HepG2 (cell line): ENCODE data around the gene DLL4. TPM values are rescaled to one million over a fixed set of nuclear protein-coding genes. Genes with fewer than 3 reads are reported as not detected.
A peak's percentile ranks its signal among the peaks of the same experiment; 100 is the strongest.

ENCODE experiments used
- ELF4 ChIP-seq: sonication (generic); formaldehyde crosslinking; IDR thresholded peaks from 2 replicates; pipeline ENCODE4 v1.5.0; 2020; ENCODE audit warnings: missing genetic modification reagents, mild to moderate bottlenecking, moderate library complexity, borderline replicate concordance
- FOXC1 ChIP-seq: sonication (generic); formaldehyde crosslinking; IDR thresholded peaks from 2 replicates; pipeline ENCODE4 v1.8.0; 2022; ENCODE audit warnings: mild to moderate bottlenecking, missing genetic modification reagents, borderline replicate concordance
- IKZF4 ChIP-seq: sonication (generic); formaldehyde crosslinking; IDR thresholded peaks from 2 replicates; pipeline ENCODE4 v1.5.1; 2020; ENCODE audit warnings: borderline replicate concordance, mild to moderate bottlenecking, low read depth, missing genetic modification reagents; ENCODE audit errors: not compliant biosample characterization
- MTA1 ChIP-seq: sonication (generic); formaldehyde crosslinking; IDR thresholded peaks from 2 replicates; pipeline ENCODE4 v1.4.0; 2020; ENCODE audit warnings: missing genetic modification reagents, mild to moderate bottlenecking, borderline replicate concordance
- ZNF674 ChIP-seq: sonication (generic); formaldehyde crosslinking; IDR thresholded peaks from 2 replicates; pipeline ENCODE4 v1.5.0; 2020; ENCODE audit warnings: low read depth, mild to moderate bottlenecking, missing genetic modification reagents
- ZNF746 ChIP-seq: sonication (generic); formaldehyde crosslinking; IDR thresholded peaks from 2 replicates; pipeline ENCODE4 v1.8.0; 2022; ENCODE audit warnings: mild to moderate bottlenecking, missing genetic modification reagents
- ZNF772 ChIP-seq: sonication (generic); formaldehyde crosslinking; IDR thresholded peaks from 2 replicates; pipeline ENCODE4 v1.5.0; 2020; ENCODE audit warnings: mild to moderate bottlenecking, missing genetic modification reagents
- ZSCAN20 ChIP-seq: sonication (generic); formaldehyde crosslinking; IDR thresholded peaks from 2 replicates; pipeline ENCODE4 v1.4.0; 2020; ENCODE audit warnings: missing genetic modification reagents, mild to moderate bottlenecking, borderline replicate concordance
- ZSCAN31 ChIP-seq: sonication (generic); formaldehyde crosslinking; IDR thresholded peaks from 2 replicates; pipeline ENCODE4 v1.5.0; 2020; ENCODE audit warnings: low read depth, mild to moderate bottlenecking, missing genetic modification reagents
- polyA plus RNA-seq, 8 experiments: library from polyadenylated mRNA; depleted of rRNA in 3 of 8; stranded (reverse) in 7 of 8; unstranded in 1 of 8; fragments of >200 nt; fragmentation: Illumina TruSeq in 4 of 8; extraction: Trizol in 4 of 8; gene quantifications; 2 replicates each; pipeline versions ENCODE4 v1.2.1 to v1.2.3, GENCODE V29; 2011 to 2016; ENCODE audit warnings: low read depth in 4 of 8, missing spikeins in 1 of 8, mixed read lengths in 1 of 8; ENCODE audit not compliant: insufficient read depth in 1 of 8
- total RNA-seq, 5 experiments: library from RNA; depleted of rRNA; stranded (reverse); fragments of >200 nt; fragmentation: Illumina TruSeq; extraction: Trizol; gene quantifications; 2 replicates each; pipeline ENCODE4 v1.2.3, GENCODE V29; 2016; ENCODE audit warnings: low read depth in 1 of 5
- TF ChIP-seq, protein P1 (sequence below): sonication (generic); formaldehyde crosslinking; IDR thresholded peaks from 2 replicates; pipeline ENCODE4 v1.5.0; 2020; ENCODE audit warnings: missing genetic modification reagents, mild to moderate bottlenecking, borderline replicate concordance
- TF ChIP-seq, protein P2 (sequence below): sonication (generic); formaldehyde crosslinking; IDR thresholded peaks from 2 replicates; pipeline ENCODE4 v1.5.1; 2020; ENCODE audit warnings: mild to moderate bottlenecking, missing genetic modification reagents, moderate library complexity
- TF ChIP-seq, protein P3 (sequence below): sonication (generic); formaldehyde crosslinking; IDR thresholded peaks from 2 replicates; pipeline ENCODE4 v1.4.0; 2020; ENCODE audit warnings: low read depth, missing genetic modification reagents
- TF ChIP-seq, protein P4 (sequence below): IDR thresholded peaks from 2 replicates; pipeline ENCODE4 v1.6.1; 2012; ENCODE audit warnings: inconsistent platforms
- TF ChIP-seq, protein P5 (sequence below): sonication (generic); formaldehyde crosslinking; IDR thresholded peaks from 2 replicates; pipeline ENCODE4 v1.4.0; 2020; ENCODE audit warnings: missing genetic modification reagents

Gene DLL4
- total and polyA plus RNA-seq, 2 of the 13 experiments (the other 11 are each of a cell fraction or from before 2014, with no cell fraction given), result 0.20 to 0.25 TPM

DNA sequence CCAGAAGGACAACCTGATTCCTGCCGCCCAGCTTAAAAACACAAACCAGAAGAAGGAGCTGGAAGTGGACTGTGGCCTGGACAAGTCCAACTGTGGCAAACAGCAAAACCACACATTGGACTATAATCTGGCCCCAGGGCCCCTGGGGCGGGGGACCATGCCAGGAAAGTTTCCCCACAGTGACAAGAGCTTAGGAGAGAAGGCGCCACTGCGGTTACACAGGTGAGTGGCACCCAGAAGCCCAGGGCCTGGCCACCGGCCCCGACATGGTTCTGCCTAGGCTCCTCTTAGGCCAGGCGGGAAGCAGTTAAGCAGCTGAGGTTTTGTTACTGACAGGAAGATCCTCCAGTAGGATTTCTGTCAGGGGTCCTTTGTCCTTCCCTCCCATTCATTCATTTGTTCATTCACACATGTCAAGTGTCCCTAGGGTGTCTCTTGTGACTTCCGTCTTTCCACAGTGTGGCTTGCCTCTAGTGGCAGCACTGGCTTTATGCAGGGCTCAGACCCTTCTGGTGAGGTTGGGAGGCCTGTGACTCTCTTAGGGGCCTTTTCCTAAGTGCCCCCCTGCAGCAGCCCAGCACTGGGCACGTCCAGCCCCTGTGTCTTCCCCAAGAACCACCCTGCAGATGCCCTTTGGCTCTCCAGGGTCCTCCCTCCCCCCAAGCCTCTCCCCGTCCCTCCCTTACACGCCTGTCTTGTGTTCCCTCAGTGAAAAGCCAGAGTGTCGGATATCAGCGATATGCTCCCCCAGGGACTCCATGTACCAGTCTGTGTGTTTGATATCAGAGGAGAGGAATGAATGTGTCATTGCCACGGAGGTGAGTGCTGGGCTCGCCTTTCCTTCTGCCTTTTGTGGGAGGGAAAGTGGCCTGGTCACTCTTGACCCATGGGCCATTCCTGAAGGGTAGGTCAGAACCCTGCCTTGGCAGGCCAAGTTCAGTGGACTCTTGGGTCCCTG, 7.8 kb downstream of the DLL4 start (continued):
- TF ChIP-seq, protein P1, sequence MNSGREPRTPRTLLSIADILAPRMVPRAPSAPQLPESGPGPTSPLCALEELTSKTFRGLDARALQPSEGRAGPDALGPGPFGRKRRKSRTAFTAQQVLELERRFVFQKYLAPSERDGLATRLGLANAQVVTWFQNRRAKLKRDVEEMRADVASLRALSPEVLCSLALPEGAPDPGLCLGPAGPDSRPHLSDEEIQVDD (CRISPR knock-in tag), result 0 out of 2 replicates have a peak, but pooled peaks have one; percentile 57
- TF ChIP-seq, protein P2, sequence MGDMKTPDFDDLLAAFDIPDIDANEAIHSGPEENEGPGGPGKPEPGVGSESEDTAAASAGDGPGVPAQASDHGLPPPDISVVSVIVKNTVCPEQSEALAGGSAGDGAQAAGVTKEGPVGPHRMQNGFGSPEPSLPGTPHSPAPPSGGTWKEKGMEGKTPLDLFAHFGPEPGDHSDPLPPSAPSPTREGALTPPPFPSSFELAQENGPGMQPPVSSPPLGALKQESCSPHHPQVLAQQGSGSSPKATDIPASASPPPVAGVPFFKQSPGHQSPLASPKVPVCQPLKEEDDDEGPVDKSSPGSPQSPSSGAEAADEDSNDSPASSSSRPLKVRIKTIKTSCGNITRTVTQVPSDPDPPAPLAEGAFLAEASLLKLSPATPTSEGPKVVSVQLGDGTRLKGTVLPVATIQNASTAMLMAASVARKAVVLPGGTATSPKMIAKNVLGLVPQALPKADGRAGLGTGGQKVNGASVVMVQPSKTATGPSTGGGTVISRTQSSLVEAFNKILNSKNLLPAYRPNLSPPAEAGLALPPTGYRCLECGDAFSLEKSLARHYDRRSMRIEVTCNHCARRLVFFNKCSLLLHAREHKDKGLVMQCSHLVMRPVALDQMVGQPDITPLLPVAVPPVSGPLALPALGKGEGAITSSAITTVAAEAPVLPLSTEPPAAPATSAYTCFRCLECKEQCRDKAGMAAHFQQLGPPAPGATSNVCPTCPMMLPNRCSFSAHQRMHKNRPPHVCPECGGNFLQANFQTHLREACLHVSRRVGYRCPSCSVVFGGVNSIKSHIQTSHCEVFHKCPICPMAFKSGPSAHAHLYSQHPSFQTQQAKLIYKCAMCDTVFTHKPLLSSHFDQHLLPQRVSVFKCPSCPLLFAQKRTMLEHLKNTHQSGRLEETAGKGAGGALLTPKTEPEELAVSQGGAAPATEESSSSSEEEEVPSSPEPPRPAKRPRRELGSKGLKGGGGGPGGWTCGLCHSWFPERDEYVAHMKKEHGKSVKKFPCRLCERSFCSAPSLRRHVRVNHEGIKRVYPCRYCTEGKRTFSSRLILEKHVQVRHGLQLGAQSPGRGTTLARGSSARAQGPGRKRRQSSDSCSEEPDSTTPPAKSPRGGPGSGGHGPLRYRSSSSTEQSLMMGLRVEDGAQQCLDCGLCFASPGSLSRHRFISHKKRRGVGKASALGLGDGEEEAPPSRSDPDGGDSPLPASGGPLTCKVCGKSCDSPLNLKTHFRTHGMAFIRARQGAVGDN (CRISPR knock-in tag), result peak; percentile 79
- TF ChIP-seq FOXC1 (no peak), MTA1 (CRISPR knock-in tag) (peak; percentile 54; the same call in 1 of the 2 replicates), IKZF4 (no peak), ZNF772 (CRISPR knock-in tag) (0 out of 2 replicates have a peak, but pooled peaks have one; percentile 48), ZNF746 (CRISPR knock-in tag) (0 out of 2 replicates have a peak, but pooled peaks have one; percentile 28), ZNF674 (CRISPR knock-in tag) (no peak), ELF4 (CRISPR knock-in tag) (0 out of 2 replicates have a peak, but pooled peaks have one; percentile 27), ZSCAN31 (0 out of 2 replicates have a peak, but pooled peaks have one; percentile 35), ZSCAN20 (CRISPR knock-in tag) (no peak)
- TF ChIP-seq, protein P3, sequence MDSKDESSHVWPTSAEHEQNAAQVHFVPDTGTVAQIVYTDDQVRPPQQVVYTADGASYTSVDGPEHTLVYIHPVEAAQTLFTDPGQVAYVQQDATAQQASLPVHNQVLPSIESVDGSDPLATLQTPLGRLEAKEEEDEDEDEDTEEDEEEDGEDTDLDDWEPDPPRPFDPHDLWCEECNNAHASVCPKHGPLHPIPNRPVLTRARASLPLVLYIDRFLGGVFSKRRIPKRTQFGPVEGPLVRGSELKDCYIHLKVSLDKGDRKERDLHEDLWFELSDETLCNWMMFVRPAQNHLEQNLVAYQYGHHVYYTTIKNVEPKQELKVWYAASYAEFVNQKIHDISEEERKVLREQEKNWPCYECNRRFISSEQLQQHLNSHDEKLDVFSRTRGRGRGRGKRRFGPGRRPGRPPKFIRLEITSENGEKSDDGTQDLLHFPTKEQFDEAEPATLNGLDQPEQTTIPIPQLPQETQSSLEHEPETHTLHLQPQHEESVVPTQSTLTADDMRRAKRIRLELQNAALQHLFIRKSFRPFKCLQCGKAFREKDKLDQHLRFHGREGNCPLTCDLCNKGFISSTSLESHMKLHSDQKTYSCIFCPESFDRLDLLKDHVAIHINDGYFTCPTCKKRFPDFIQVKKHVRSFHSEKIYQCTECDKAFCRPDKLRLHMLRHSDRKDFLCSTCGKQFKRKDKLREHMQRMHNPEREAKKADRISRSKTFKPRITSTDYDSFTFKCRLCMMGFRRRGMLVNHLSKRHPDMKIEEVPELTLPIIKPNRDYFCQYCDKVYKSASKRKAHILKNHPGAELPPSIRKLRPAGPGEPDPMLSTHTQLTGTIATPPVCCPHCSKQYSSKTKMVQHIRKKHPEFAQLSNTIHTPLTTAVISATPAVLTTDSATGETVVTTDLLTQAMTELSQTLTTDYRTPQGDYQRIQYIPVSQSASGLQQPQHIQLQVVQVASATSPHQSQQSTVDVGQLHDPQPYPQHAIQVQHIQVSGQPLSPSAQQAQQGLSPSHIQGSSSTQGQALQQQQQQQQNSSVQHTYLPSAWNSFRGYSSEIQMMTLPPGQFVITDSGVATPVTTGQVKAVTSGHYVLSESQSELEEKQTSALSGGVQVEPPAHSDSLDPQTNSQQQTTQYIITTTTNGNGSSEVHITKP (CRISPR knock-in tag), result 0 out of 2 replicates have a peak, but pooled peaks have one; percentile 76
- TF ChIP-seq, protein P4, sequence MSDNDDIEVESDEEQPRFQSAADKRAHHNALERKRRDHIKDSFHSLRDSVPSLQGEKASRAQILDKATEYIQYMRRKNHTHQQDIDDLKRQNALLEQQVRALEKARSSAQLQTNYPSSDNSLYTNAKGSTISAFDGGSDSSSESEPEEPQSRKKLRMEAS, result peak; percentile 47; the same call in 1 of the 2 replicates
- TF ChIP-seq, protein P5, sequence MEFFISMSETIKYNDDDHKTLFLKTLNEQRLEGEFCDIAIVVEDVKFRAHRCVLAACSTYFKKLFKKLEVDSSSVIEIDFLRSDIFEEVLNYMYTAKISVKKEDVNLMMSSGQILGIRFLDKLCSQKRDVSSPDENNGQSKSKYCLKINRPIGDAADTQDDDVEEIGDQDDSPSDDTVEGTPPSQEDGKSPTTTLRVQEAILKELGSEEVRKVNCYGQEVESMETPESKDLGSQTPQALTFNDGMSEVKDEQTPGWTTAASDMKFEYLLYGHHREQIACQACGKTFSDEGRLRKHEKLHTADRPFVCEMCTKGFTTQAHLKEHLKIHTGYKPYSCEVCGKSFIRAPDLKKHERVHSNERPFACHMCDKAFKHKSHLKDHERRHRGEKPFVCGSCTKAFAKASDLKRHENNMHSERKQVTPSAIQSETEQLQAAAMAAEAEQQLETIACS (CRISPR knock-in tag), result no peak
